ENCODE results near the gene FGF21. TPM values are rescaled to one million over a fixed set of nuclear protein-coding genes. Genes with fewer than 3 reads are reported as not detected.
"Not testable (repeated sequence)": the region's sequence is repeated elsewhere in the genome, so short reads cannot be mapped to it uniquely, and the experiment has no call there.

Gene FGF21
- total RNA-seq, 2 donors from 2014 or later, result not detected

DNA sequence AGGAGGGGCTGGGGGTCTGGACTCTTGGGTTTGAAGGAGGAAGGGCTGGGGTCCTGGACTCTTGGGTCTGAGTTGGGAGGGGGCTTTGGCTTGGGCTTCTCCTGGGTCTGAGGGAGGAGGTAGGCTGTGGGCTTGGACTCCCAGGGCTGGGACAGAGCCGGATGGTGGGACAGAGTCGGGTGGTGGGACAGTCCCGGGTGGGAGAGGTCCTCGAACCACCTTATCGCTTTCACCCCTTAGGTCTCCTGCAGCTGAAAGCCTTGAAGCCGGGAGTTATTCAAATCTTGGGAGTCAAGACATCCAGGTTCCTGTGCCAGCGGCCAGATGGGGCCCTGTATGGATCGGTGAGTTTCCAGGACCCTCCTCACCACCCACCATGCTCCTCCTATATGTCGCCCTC, 1.4 kb downstream of the FGF21 start:
- Mint-ChIP-seq H3K4me3 (no peak overlapping the region), H3K36me3 (ENCODE audit: low read depth) (no peaks in the 10 kb centered on the region), H3K9me3 (no peaks in the 10 kb centered on the region), H3K4me1 (peaks cover 13% of the 10 kb centered on the region), H3K27ac (no peak overlapping the region), H3K27me3 (peaks cover 18% of the 10 kb centered on the region)
- no peak for ATAC-seq (replicated peaks)

DNA sequence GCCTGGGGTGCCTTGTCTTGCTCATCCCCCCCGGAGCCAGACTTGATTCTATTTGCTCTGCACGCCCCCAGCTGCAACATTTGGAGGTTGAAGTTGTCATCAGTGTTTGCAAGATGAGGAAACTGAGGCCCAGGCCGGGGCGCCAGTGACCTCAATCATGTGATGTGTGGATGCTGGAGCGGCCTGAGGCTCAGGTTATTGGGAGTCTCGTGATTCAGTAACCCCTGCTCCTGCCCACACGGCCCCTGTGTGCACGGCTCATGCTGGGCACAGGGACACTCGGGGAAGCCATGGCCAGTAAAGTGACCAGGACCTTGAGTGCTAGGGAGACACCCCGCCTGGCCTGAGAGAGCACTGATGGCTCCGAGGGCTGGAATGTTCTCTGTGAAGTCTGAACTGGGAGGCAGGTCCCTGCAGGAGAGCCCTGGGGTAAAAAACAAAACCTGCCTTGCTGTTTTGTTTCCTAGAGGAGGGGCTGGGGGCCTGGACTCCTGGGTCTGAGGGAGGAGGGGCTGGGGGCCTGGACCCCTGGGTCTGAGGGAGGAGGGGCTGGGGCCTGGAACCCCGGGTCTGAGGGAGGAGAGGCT, 1.9 kb downstream of the FGF21 start:
- Mint-ChIP-seq H3K27me3 (peaks cover 18% of the 10 kb centered on the region), H3K9me3 (no peaks in the 10 kb centered on the region), H3K4me1 (peaks cover 13% of the 10 kb centered on the region), H3K27ac (no peak overlapping the region), H3K36me3 (ENCODE audit: low read depth) (no peaks in the 10 kb centered on the region), H3K4me3 (no peak overlapping the region)
- ATAC-seq (replicated peaks), result no peak

DNA sequence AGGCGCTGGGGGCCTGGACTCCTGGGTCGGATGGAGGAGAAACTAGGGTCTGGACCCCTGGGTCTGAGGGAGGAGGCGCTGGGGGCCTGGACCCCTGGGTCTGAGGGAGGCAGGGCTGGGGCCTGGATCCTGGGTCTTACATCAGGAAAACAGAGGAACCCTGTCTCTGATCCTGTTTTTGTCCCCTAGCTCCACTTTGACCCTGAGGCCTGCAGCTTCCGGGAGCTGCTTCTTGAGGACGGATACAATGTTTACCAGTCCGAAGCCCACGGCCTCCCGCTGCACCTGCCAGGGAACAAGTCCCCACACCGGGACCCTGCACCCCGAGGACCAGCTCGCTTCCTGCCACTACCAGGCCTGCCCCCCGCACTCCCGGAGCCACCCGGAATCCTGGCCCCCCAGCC, 2.4 kb downstream of the FGF21 start:
- Mint-ChIP-seq H3K4me3 (no peak overlapping the region), H3K9me3 (no peaks in the 10 kb centered on the region), H3K36me3 (ENCODE audit: low read depth) (no peaks in the 10 kb centered on the region), H3K27me3 (peaks cover 20% of the 10 kb centered on the region), H3K4me1 (peaks cover 13% of the 10 kb centered on the region), H3K27ac (no peak overlapping the region)
- no peak for ATAC-seq (replicated peaks)

DNA sequence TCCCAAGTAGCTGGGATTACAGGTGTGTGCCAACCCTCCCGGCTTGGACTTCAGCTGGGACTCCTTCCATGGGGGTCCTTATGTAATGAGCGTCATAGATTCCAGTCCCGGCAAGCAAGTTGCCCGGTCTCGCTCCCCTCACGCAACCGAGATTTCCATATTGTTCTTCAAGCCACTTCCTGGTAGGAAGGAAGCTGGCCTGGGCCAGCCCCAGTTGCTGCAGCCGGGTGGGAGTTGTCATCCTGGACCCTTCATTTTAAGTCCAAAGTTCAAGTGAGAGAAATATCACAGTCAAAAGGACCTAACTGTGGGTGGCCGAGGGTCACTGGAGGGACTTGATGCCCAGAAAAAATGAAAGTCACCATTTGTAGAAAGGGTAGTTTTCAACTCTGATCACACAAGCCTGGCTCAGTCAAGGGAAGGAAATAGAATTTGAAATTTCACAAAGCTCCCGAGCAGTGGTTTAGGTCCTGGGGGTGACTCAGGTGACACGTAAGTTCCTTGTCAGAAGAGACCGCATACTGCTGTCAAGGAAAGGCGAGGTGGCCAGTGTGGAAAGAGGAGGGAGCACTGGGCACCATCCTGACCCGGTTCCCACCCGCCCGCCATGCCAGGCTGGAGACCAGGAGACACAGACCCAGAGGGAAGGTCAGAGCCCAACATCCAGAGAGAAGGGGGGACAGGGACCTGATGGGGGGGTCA, 5.3 kb downstream of the FGF21 start:
- H3K36me3 Mint-ChIP-seq (ENCODE audit: low read depth), result no peaks in the 10 kb centered on the region
- ATAC-seq (replicated peaks), result peak; percentile 53
- H3K9me3 Mint-ChIP-seq, result no peaks in the 10 kb centered on the region
- peaks cover 6% of the 10 kb centered on the region for H3K4me1 Mint-ChIP-seq
- peak overlapping the region; percentile 62 for H3K27ac Mint-ChIP-seq
- H3K27me3 Mint-ChIP-seq, result peaks cover 13% of the 10 kb centered on the region
- H3K4me3 Mint-ChIP-seq, result no peak overlapping the region

DNA sequence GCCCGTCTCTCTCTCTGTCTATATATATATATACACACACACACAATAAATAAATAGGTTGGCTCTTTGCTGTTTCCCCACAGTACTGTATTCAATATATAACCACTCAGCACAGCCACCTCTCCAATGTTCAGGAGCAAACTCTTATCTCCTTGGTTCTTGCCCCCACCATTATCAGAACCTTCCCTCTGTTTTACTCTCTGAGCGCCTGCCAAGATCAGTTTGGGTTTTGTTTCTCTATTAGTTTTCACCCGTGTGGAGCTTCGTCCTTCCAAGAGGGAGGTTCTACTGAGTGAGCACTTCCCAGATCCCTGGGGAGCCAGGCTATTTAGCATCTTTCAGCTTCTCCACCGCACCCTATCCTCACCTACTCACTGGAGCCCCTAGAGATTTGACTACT, 10.5 kb downstream of the FGF21 start:
- H3K27ac Mint-ChIP-seq, result not testable (repeated sequence)

DNA sequence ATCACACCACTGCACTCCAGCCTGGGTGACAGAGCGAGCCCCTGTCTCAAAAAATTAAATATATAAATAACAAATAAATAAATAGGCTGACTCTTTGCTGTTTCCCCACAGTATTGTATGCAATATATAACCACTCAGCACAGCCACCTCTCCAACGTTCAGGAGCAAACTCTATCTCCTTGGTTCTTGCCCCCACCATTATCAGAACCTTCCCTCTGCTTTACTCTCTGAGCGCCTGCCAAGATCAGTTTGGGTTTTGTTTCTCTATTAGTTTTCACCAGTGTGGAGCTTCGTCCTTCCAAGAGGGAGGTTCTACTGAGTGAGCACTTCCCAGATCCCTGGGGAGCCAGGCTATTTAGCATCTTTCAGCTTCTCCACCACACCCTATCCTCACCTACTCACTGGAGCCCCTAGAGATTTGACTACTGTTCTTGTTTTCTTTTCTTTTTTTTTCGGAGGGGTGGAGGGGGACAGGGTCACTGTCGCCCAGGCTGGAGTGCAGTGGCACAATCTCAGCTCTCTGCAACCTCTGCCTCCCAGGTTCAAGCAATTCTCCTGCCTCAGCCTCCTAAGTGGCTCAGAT, 12.9 kb downstream of the FGF21 start:
- not testable (repeated sequence) for H3K4me3 Mint-ChIP-seq; ATAC-seq (replicated peaks); H3K27ac Mint-ChIP-seq; H3K9me3 Mint-ChIP-seq; H3K36me3 Mint-ChIP-seq (ENCODE audit: low read depth); H3K4me1 Mint-ChIP-seq
- peaks cover 14% of the 10 kb centered on the region for H3K27me3 Mint-ChIP-seq

More for the DNA sequence above, 10.5 kb downstream of the FGF21 start:
- ATAC-seq (replicated peaks); H3K36me3 Mint-ChIP-seq (ENCODE audit: low read depth); H3K4me3 Mint-ChIP-seq; H3K4me1 Mint-ChIP-seq; H3K9me3 Mint-ChIP-seq: not testable (repeated sequence)
- peaks cover 23% of the 10 kb centered on the region for H3K27me3 Mint-ChIP-seq

DNA sequence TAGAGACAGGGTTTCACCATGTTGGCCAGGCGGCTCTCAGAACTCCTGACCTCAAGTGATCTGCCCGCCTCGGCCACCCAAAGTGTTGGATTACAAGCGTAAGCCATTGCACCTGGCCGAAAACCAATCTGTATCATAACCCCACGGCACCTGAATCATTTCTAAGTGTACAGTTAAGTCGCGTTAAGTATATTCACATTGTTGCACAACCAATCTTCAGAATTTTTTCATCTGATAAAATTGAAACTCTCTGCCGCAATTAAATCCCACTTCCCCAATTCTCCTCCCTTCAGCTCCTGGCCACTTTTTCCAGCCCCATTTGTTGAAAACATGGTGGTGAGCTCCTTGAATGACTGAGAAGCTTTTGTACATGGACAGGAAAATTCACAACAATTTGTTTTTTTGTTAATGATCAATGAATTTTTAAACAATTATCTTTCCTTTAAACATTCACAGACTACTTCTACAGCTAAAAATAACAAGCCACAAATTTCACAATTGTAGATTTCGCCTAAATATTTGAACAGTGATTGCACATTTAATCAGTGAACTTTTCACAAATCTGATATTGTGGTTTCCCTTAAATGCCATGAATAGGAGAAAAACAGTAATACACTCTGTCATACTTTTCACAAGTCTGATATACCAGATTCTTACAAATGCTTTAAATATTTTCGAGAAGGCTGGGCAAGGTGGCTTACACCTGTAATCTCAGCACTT, 13.8 kb downstream of the FGF21 start:
- no peaks in the 10 kb centered on the region for H3K9me3 Mint-ChIP-seq
- H3K4me1 Mint-ChIP-seq, result no peaks in the 10 kb centered on the region
- ATAC-seq (replicated peaks), result no peak
- no peak overlapping the region for H3K4me3 Mint-ChIP-seq
- H3K36me3 Mint-ChIP-seq (ENCODE audit: low read depth), result no peaks in the 10 kb centered on the region
- no peak overlapping the region for H3K27ac Mint-ChIP-seq
- H3K27me3 Mint-ChIP-seq, result peaks cover 14% of the 10 kb centered on the region

DNA sequence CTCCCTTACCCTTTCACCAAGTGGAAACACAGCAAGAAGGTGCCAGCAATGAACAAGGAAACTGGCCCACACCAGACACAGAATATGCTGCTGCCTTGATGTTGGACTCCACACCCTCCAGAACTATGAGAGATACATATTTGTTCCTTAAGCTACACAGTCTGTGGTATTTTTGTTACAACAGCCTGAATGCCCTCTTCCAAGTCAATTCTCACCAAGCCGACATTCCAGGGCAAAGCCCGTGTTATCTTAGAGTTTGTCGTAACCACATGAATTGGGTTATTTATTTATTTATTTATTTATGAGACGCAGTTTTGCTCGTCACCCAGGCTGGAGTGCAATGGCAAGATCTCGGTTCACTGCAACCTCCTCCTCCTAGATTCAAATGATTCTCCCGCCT, 14.9 kb downstream of the FGF21 start:
- H3K27ac Mint-ChIP-seq, result no peak overlapping the region
- peaks cover 14% of the 10 kb centered on the region for H3K27me3 Mint-ChIP-seq
- no peaks in the 10 kb centered on the region for H3K4me1 Mint-ChIP-seq
- no peaks in the 10 kb centered on the region for H3K9me3 Mint-ChIP-seq
- H3K4me3 Mint-ChIP-seq, result no peak overlapping the region
- no peak for ATAC-seq (replicated peaks)
- H3K36me3 Mint-ChIP-seq (ENCODE audit: low read depth), result no peaks in the 10 kb centered on the region

DNA sequence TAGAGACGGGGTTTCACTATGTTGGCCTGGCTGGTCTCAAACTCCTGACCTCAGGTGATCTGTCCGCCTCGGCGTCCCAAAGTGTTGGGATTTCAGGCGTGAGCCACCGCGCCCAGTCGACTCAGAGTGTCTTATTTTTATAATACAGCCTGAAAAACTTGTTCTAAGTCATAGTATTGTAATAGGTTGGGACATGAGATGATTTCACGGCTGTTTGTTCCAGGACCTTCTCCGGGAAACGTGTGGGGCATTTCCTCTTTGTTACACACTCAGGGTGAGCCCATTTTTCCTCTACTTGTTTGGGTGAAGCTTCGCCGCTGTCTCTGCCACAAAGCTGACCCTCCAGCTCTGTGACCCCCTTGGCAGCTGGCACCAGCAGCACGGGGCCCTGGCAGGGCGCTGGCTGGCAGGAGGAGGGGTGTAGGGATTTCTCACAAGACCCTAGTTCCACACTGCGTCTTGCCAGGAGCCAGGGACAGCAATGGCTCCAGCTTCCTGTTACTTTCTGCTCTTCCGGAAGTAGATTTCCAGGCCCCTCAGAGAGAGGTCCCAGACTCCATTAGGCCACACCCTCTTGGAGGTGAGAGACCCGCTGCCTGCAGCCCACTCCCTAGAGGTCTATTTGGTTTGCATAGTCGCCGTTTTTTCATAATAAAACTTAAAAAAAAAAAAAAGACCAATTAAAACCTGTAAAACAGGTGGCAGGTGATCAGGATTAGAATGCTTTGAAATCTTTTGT, 15.6 kb downstream of the FGF21 start:
- Mint-ChIP-seq H3K27me3 (peaks cover 11% of the 10 kb centered on the region), H3K4me3 (no peak overlapping the region)

DNA sequence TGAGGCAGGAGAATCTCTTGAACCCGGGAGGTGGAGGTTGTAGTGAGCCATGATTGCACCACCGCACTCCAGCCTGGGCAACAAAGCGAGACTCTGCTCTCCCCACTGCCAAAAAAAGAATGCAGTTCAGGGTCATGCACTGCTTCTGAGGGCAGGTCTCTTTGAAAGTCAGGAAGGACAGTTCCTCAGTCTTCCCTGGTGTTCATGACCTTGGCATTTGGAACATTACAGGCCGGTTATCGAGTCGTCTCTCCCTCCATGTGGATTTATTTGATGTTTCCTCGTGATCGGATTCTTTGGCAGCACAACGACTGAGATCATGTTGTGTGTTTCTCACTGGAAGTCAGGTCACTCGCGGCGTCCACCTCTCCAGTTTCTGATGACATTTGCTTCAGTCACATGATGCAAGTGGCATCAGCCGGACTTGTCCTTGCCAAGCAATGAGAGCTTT, 17.2 kb downstream of the FGF21 start:
- no peak for ATAC-seq (replicated peaks)
- Mint-ChIP-seq H3K9me3 (no peaks in the 10 kb centered on the region), H3K4me1 (no peaks in the 10 kb centered on the region), H3K4me3 (no peak overlapping the region), H3K36me3 (ENCODE audit: low read depth) (no peaks in the 10 kb centered on the region), H3K27ac (no peak overlapping the region), H3K27me3 (peaks cover 10% of the 10 kb centered on the region)

More for the DNA sequence above, 15.6 kb downstream of the FGF21 start:
- Mint-ChIP-seq H3K27ac (no peak overlapping the region), H3K4me1 (no peaks in the 10 kb centered on the region), H3K36me3 (ENCODE audit: low read depth) (no peaks in the 10 kb centered on the region), H3K9me3 (no peaks in the 10 kb centered on the region)
- no peak for ATAC-seq (replicated peaks)

DNA sequence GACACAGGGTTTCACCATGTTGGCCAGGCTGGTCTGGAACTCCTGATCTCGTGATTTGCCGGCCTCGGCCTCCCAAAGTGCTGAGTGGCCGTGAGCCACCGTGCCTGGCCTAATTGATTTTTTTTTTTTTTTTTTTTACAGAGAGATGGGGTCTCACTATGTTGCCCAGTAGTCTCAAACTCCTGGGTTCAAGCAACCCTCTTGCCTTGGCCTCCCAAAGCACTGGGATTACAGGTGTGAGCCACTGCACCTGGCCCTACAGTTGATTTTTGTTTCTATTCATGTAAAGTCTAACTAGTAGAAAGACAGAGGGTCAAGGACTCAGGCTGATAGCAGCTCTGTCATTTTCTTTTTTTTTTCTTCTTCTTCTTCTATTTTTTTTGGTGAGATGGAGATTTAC, 21.8 kb downstream of the FGF21 start:
- H3K4me3 Mint-ChIP-seq, result no peak overlapping the region

DNA sequence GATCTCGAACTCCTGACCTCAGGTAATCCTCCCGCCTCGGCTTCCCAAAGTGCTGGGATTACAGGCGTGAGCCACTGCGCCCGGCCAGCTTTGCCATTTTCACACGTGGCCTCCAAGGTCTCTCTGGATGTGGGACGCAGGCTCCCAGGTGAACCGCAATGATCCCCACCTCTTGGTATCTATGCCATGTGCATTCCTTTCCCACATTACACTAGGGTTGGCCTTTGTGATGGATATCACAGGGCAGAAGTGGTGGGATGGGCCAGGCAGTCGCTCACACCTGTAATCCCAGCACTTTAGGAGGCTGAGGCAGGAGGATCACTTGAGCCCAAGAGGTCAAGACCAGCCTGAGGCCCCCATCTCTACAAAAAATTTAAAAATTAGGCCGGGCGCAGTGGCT, 22.4 kb downstream of the FGF21 start:
- Mint-ChIP-seq H3K36me3 (ENCODE audit: low read depth) (no peaks in the 10 kb centered on the region), H3K4me1 (no peaks in the 10 kb centered on the region), H3K27me3 (peaks cover 3% of the 10 kb centered on the region), H3K4me3 (no peak overlapping the region), H3K9me3 (no peaks in the 10 kb centered on the region), H3K27ac (no peak overlapping the region)
- ATAC-seq (replicated peaks), result no peak

More for the DNA sequence above, 21.8 kb downstream of the FGF21 start:
- H3K27ac Mint-ChIP-seq, result no peak overlapping the region
- H3K27me3 Mint-ChIP-seq, result peaks cover 3% of the 10 kb centered on the region
- H3K9me3 Mint-ChIP-seq, result no peaks in the 10 kb centered on the region
- H3K36me3 Mint-ChIP-seq (ENCODE audit: low read depth), result no peaks in the 10 kb centered on the region
- ATAC-seq (replicated peaks), result no peak
- H3K4me1 Mint-ChIP-seq, result no peaks in the 10 kb centered on the region

DNA sequence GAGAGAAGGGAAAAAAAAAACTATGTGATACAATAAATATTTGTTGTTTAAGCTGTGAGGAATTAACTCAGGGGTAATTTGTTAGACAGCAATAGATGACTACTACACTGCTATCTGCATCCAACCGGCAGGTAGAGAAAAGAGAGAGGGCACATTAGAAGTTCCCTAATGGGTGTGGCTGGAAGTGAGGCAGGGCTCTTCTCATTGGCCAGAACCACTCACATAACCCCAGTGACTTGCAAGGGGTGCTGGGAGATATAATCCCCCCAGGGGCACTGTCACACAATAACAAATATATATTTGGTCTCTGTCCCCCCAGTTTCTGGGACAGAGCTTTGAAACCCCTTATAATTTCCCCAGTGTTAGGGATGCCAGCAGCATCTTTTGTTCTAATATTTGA, 24.3 kb downstream of the FGF21 start:
- Mint-ChIP-seq H3K9me3 (no peaks in the 10 kb centered on the region), H3K36me3 (ENCODE audit: low read depth) (no peaks in the 10 kb centered on the region), H3K4me3 (no peak overlapping the region), H3K4me1 (no peaks in the 10 kb centered on the region), H3K27me3 (peaks cover 3% of the 10 kb centered on the region), H3K27ac (no peak overlapping the region)
- no peak for ATAC-seq (replicated peaks)

DNA sequence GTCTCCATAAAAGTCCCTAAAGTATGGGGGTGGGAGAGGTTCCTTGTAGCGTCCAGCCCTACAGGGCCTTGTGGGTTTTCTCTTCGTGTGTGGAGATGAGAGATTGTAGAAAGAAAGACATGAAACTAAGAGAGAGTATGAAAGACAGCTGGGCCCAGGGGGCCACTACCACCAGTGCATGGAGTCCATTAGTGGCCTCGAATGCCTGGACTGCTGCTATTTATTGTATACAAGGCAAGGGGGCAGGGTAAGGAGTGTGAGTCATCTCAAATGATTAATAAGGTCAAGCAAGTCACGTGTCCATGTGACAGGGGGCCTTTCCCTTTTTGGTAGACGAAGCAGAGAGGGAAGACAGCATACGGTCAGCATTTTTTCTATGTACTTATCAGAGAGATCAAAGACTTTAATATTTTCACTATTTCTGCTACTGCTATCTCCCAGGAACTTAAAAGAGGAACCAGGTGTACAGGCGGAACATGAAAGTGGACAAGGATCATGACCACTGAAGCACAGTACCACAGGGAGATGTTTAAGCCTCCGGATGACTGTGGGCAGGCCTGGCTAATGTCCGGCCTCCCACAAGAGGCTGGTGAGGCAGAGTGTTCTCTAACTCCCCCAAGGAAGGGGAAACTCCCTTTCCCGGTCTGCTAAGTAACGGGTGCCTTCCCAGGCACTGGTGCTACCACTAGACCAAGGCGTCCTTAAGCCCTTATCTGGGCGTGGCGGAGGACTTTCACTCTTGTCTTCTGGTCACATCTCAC, 25.5 kb downstream of the FGF21 start:
- Mint-ChIP-seq H3K27ac (no peak overlapping the region), H3K9me3 (no peaks in the 10 kb centered on the region), H3K27me3 (peaks cover 6% of the 10 kb centered on the region), H3K4me1 (no peaks in the 10 kb centered on the region), H3K4me3 (no peak overlapping the region), H3K36me3 (ENCODE audit: low read depth) (no peaks in the 10 kb centered on the region)
- no peak for ATAC-seq (replicated peaks)

All from activated T-helper 17 cell treated with anti-CD3 and anti-CD28 coated beads, Interleukin-2, amount 50 U/mL, for 72 hours (primary cell).